ENCODE measurements around the gene AKR1C8. TPM values are rescaled to one million over a fixed set of nuclear protein-coding genes. Genes with fewer than 3 reads are reported as not detected.

The AKR1C8 gene
- total RNA-seq, 1 experiment from 2014 or later, result not detected

GRCh38 chr10:5117026-5117425 is 67.9 kb downstream of the AKR1C8 start (continued):
- TF ChIP-seq, protein P1, sequence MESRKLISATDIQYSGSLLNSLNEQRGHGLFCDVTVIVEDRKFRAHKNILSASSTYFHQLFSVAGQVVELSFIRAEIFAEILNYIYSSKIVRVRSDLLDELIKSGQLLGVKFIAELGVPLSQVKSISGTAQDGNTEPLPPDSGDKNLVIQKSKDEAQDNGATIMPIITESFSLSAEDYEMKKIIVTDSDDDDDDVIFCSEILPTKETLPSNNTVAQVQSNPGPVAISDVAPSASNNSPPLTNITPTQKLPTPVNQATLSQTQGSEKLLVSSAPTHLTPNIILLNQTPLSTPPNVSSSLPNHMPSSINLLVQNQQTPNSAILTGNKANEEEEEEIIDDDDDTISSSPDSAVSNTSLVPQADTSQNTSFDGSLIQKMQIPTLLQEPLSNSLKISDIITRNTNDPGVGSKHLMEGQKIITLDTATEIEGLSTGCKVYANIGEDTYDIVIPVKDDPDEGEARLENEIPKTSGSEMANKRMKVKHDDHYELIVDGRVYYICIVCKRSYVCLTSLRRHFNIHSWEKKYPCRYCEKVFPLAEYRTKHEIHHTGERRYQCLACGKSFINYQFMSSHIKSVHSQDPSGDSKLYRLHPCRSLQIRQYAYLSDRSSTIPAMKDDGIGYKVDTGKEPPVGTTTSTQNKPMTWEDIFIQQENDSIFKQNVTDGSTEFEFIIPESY (IDR thresholded peaks at IDR 0.05; ENCODE audit: extremely low read depth, insufficient replicate concordance, low read length), result no peak
- TF ChIP-seq POLR2AphosphoS5 (IDR thresholded peaks at IDR 0.05; ENCODE audit: low read depth, low read length) (no peak), EZH2 (IDR thresholded peaks at IDR 0.05) (no peak), ZNF274 (IDR thresholded peaks at IDR 0.05; ENCODE audit: low read depth, low read length) (no peak), CEBPB (IDR thresholded peaks at IDR 0.05; ENCODE audit: low read depth) (no peak)
- TF ChIP-seq, protein P2, sequence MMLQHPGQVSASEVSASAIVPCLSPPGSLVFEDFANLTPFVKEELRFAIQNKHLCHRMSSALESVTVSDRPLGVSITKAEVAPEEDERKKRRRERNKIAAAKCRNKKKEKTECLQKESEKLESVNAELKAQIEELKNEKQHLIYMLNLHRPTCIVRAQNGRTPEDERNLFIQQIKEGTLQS (IDR thresholded peaks at IDR 0.05), result no peak

DNA sequence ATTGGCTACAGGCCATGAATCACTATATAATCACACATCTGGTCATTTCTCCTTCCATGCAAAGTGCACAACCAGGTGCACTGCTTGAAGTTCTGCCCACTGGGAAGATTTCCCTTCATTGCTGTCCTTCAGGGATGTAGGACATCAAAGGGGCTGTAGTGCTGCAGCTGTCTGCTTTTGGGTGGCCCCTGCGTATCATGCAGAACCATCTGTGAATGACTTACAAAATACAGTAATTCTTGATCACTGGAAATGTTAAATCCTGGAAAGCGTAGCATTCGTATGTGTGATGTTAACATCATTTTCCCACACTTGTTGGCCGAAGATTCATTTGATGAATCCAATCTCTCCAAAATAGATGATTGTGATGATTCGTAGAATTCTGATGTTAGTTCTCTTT is 68.3 kb downstream of the AKR1C8 start:
- Histone ChIP-seq H3K4me1 (ENCODE audit: control insufficient read depth in 1 of 2, insufficient read depth in 2 of 2, low read length in 2 of 2) (no peaks in the 10 kb centered on the region), H4K20me1 (ENCODE audit: insufficient read depth) (no peaks in the 10 kb centered on the region), H3K9ac (ENCODE audit: low read length) (no peak overlapping the region), H3K79me2 (ENCODE audit: insufficient read depth, low read length) (no peaks in the 10 kb centered on the region), H3K36me3 (ENCODE audit: control insufficient read depth in 1 of 2, insufficient read depth in 2 of 2, low read length in 2 of 2) (no peaks in the 10 kb centered on the region), H3K27me3 (ENCODE audit: insufficient read depth, low read length) (no peaks in the 10 kb centered on the region), H3K9me3 (ENCODE audit: control insufficient read depth in 1 of 2, insufficient read depth in 1 of 2, low read depth in 1 of 2, low read length in 2 of 2) (no peaks in the 10 kb centered on the region; a peak in 1 of 4 replicates), H3K4me2 (ENCODE audit: low read length) (no peak overlapping the region), H3K4me3 (replicated peaks in 1 of 2; ENCODE audit: low read depth in 1 of 2, low read length in 2 of 2) (no peak overlapping the region), H3K27ac (ENCODE audit: low read depth, low read length) (no peak overlapping the region), H3K9me2 (ENCODE audit: insufficient read depth) (no peaks in the 10 kb centered on the region), H2AFZ (ENCODE audit: low read depth, low read length, poor library complexity, severe bottlenecking) (no peak overlapping the region)
- intact Hi-C loops (cut with micrococcal nuclease), result no loop called here
- TF ChIP-seq TCF7L2 (IDR thresholded peaks at IDR 0.05; ENCODE audit: borderline replicate concordance, extremely low read depth, insufficient read depth, insufficient read length) (no peak), EZH2phosphoT487 (IDR thresholded peaks at IDR 0.05; ENCODE audit: borderline replicate concordance) (no peak), FOSL1 (IDR thresholded peaks at IDR 0.05; ENCODE audit: low read depth) (no peak), SIN3A (IDR thresholded peaks at IDR 0.05; ENCODE audit: low read depth) (no peak), ELF1 (IDR thresholded peaks at IDR 0.05; ENCODE audit: borderline replicate concordance, low read depth) (no peak)
- TF ChIP-seq, protein P3, sequence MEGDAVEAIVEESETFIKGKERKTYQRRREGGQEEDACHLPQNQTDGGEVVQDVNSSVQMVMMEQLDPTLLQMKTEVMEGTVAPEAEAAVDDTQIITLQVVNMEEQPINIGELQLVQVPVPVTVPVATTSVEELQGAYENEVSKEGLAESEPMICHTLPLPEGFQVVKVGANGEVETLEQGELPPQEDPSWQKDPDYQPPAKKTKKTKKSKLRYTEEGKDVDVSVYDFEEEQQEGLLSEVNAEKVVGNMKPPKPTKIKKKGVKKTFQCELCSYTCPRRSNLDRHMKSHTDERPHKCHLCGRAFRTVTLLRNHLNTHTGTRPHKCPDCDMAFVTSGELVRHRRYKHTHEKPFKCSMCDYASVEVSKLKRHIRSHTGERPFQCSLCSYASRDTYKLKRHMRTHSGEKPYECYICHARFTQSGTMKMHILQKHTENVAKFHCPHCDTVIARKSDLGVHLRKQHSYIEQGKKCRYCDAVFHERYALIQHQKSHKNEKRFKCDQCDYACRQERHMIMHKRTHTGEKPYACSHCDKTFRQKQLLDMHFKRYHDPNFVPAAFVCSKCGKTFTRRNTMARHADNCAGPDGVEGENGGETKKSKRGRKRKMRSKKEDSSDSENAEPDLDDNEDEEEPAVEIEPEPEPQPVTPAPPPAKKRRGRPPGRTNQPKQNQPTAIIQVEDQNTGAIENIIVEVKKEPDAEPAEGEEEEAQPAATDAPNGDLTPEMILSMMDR (IDR thresholded peaks at IDR 0.05 in 2 of 3, conservative IDR thresholded peaks at IDR 0.05 in 1 of 3; ENCODE audit: borderline replicate concordance in 1 of 3, insufficient read depth in 1 of 3, low read depth in 2 of 3, low read length in 2 of 3), result no peak
- TF ChIP-seq, protein P4, sequence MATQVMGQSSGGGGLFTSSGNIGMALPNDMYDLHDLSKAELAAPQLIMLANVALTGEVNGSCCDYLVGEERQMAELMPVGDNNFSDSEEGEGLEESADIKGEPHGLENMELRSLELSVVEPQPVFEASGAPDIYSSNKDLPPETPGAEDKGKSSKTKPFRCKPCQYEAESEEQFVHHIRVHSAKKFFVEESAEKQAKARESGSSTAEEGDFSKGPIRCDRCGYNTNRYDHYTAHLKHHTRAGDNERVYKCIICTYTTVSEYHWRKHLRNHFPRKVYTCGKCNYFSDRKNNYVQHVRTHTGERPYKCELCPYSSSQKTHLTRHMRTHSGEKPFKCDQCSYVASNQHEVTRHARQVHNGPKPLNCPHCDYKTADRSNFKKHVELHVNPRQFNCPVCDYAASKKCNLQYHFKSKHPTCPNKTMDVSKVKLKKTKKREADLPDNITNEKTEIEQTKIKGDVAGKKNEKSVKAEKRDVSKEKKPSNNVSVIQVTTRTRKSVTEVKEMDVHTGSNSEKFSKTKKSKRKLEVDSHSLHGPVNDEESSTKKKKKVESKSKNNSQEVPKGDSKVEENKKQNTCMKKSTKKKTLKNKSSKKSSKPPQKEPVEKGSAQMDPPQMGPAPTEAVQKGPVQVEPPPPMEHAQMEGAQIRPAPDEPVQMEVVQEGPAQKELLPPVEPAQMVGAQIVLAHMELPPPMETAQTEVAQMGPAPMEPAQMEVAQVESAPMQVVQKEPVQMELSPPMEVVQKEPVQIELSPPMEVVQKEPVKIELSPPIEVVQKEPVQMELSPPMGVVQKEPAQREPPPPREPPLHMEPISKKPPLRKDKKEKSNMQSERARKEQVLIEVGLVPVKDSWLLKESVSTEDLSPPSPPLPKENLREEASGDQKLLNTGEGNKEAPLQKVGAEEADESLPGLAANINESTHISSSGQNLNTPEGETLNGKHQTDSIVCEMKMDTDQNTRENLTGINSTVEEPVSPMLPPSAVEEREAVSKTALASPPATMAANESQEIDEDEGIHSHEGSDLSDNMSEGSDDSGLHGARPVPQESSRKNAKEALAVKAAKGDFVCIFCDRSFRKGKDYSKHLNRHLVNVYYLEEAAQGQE (IDR thresholded peaks at IDR 0.05; ENCODE audit: low read depth), result no peak
- DNase-seq (ENCODE audit: low read depth, low spot score) (no peak), ATAC-seq (no peak)
- CTCF ChIA-PET, result no interaction called here
- no TSS peak for BruUV-seq (replicated peaks)
- RAD21 ChIA-PET (ENCODE audit: low non-redundant PET in 1 of 2, low total read pairs in 2 of 2, uncharacterized antibody in 2 of 2, unreplicated experiment in 2 of 2), result no interaction called here
- POLR2A ChIA-PET, result no interaction called here

Measured in HCT116 (cell line).